Measurements from ENCODE around the gene TEKTIP1.

DNA sequence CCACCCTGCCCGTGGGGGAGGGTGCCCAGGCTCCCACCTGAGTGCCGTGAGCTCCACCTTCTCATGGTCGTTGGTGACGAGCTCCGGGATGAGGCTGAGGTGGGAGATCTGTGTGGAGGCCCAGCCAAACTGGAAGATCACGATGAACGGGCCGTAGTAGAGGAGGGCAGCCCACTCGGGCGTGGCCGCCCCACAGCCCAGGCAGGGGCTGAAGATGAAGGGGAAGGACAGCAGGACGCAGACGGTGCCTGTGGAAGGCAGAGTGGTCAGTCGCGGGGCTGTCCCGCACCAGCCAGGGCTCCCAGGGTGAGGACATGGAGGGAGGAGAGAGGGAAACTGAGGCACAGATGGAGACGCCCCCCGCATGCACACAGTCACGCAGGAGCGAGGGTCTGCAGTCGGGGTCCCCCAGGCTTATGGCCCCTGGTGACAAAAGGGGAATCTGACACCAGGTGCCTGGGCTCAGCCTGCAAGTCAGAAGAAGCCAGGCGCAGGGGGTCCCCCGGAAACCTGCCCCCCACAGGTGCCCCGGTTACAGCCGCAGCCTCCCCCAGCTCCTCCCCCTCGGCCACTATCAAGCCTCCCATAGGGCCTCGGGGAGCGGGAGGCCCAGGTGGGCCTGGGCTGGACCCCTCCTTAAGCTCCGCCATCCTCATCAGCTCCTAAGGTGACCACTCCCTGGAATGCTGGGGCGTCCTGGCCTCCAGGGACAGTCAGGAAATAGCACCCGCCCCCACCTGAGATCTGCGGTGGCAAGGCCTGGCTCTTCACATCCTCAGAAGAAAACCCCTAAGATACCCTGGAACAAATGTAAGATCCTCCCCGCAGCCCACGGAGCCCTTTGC is 12.2 kb downstream of the TEKTIP1 start:
- TF ChIP-seq POLR2A (IDR thresholded peaks at IDR 0.05) (no peak), CTCF (IDR thresholded peaks at IDR 0.05) (no peak)
